ENCODE data around the gene ANK2. TPM values are rescaled to one million over a fixed set of nuclear protein-coding genes. Genes with fewer than 3 reads are reported as not detected.

Gene ANK2
- total RNA-seq, 1 experiment from 2014 or later: 5.6 TPM

- TF ChIP-seq ZBTB33 (IDR thresholded peaks at IDR 0.05; ENCODE audit: extremely low read depth, insufficient replicate concordance, low read length) (no peak), POLR2AphosphoS5 (IDR thresholded peaks at IDR 0.05; ENCODE audit: low read depth, low read length) (no peak), TCF7L2 (IDR thresholded peaks at IDR 0.05; ENCODE audit: borderline replicate concordance, extremely low read depth, insufficient read depth, insufficient read length) (no peak), MAX (IDR thresholded peaks at IDR 0.05) (no peak), ATF3 (IDR thresholded peaks at IDR 0.05) (no peak), FOSL1 (IDR thresholded peaks at IDR 0.05; ENCODE audit: low read depth) (no peak)
Measured at GRCh38 chr4:113170115-113170804, 120.8 kb downstream of the ANK2 start (continued).

GRCh38 chr4:113170805-113171468, 121.5 kb downstream of the ANK2 start:
- H3K9me3 ChIP-seq (ENCODE audit: control insufficient read depth in 1 of 2, insufficient read depth in 1 of 2, low read depth in 1 of 2, low read length in 2 of 2): no peaks in the 10 kb centered on the region
- no peak overlapping the region for H3K4me2 ChIP-seq (ENCODE audit: low read length)
- no peaks in the 10 kb centered on the region for H3K36me3 ChIP-seq (ENCODE audit: control insufficient read depth in 1 of 2, insufficient read depth in 2 of 2, low read length in 2 of 2)
- CTCF ChIA-PET: no interaction called here
- H3K4me3 ChIP-seq (replicated peaks in 1 of 2; ENCODE audit: low read depth in 1 of 2, low read length in 2 of 2): no peak overlapping the region
- H3K9me2 ChIP-seq (ENCODE audit: insufficient read depth): no peaks in the 10 kb centered on the region
- ATAC-seq (no peak), DNase-seq (ENCODE audit: low read depth, low spot score) (no peak)
- intact Hi-C loops (cut with micrococcal nuclease): no loop called here
- H3K27ac ChIP-seq (ENCODE audit: low read depth, low read length): no peak overlapping the region
- no peak overlapping the region for H2AFZ ChIP-seq (ENCODE audit: low read depth, low read length, poor library complexity, severe bottlenecking)
- RAD21 ChIA-PET (ENCODE audit: low non-redundant PET in 1 of 2, low total read pairs in 2 of 2, uncharacterized antibody in 2 of 2, unreplicated experiment in 2 of 2): no interaction called here
- no peaks in the 10 kb centered on the region for H3K4me1 ChIP-seq (ENCODE audit: control insufficient read depth in 1 of 2, insufficient read depth in 2 of 2, low read length in 2 of 2)
- no peaks in the 10 kb centered on the region for H4K20me1 ChIP-seq (ENCODE audit: insufficient read depth)
- no peak overlapping the region for H3K9ac ChIP-seq (ENCODE audit: low read length)
- H3K79me2 ChIP-seq (ENCODE audit: insufficient read depth, low read length): no peaks in the 10 kb centered on the region
- BruUV-seq (replicated peaks): no TSS peak
- no peaks in the 10 kb centered on the region for H3K27me3 ChIP-seq (ENCODE audit: insufficient read depth, low read length)
- POLR2A ChIA-PET: no interaction called here
- no peak for TF ChIP-seq FOSL1 (IDR thresholded peaks at IDR 0.05; ENCODE audit: low read depth)
- no peak for TF ChIP-seq RAD21 (IDR thresholded peaks at IDR 0.05; ENCODE audit: low read depth)
- TF ChIP-seq CBX3 (IDR thresholded peaks at IDR 0.05; ENCODE audit: low read depth): no peak
- no peak for TF ChIP-seq ATF3 (IDR thresholded peaks at IDR 0.05)
- TF ChIP-seq ZBTB33 (IDR thresholded peaks at IDR 0.05; ENCODE audit: extremely low read depth, insufficient replicate concordance, low read length): no peak
- no peak for TF ChIP-seq ELF1 (IDR thresholded peaks at IDR 0.05; ENCODE audit: borderline replicate concordance, low read depth)
- TF ChIP-seq ZNF274 (IDR thresholded peaks at IDR 0.05; ENCODE audit: low read depth, low read length): no peak
- no peak for TF ChIP-seq POLR2AphosphoS5 (IDR thresholded peaks at IDR 0.05; ENCODE audit: low read depth, low read length)
- no peak for TF ChIP-seq TCF7L2 (IDR thresholded peaks at IDR 0.05; ENCODE audit: borderline replicate concordance, extremely low read depth, insufficient read depth, insufficient read length)
- TF ChIP-seq CEBPB (IDR thresholded peaks at IDR 0.05; ENCODE audit: low read depth): no peak
- no peak for TF ChIP-seq EZH2phosphoT487 (IDR thresholded peaks at IDR 0.05; ENCODE audit: borderline replicate concordance)
- TF ChIP-seq REST (IDR thresholded peaks at IDR 0.05; ENCODE audit: low read depth): no peak
